Keratinocyte (primary cell): ENCODE measurements around the gene CFAP299.
"Not testable (repeated sequence)": the region's sequence is repeated elsewhere in the genome, so short reads cannot be mapped to it uniquely, and the experiment has no call there.

Experiments
- EZH2 ChIP-seq: IDR thresholded peaks from one replicate; pipeline ENCODE4 v1.6.1; 2012; ENCODE audit warnings: inconsistent platforms, mild to moderate bottlenecking, low read length, moderate library complexity
- TF ChIP-seq, protein P1 (sequence below), 3 experiments: IDR thresholded peaks in 1 of 3; conservative IDR thresholded peaks in 1 of 3; optimal IDR thresholded peaks in 1 of 3; 2 replicates in 2 of 3; 3 replicates in 1 of 3; pipeline versions ENCODE3 to v1.5.1; 2011; ENCODE audit warnings: low read length in 3 of 3, mild to moderate bottlenecking in 3 of 3, moderate library complexity in 2 of 3, control low read depth in 1 of 3, inconsistent platforms in 1 of 3; ENCODE audit not compliant: insufficient read depth in 2 of 3; ENCODE audit errors: extremely low read depth in 1 of 3

DNA sequence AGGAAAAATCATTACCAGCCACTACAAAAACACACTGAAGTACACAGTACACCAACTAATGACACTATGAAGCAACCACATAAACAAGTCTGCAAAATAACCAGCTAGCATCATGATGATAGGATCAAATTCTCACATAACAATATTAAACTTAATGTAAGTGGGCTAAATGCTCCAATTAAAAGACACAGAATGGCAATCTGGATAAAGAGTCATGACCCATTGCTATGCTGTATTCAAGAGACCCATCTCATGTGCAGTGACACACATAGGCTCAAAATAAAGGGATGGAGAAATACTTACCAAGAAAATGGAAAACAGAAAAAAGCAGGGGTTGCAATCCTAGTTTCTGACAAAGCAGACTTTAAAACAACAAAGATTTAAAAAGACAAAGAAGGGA, 7.2 kb downstream of the CFAP299 start:
- TF ChIP-seq, protein P1, sequence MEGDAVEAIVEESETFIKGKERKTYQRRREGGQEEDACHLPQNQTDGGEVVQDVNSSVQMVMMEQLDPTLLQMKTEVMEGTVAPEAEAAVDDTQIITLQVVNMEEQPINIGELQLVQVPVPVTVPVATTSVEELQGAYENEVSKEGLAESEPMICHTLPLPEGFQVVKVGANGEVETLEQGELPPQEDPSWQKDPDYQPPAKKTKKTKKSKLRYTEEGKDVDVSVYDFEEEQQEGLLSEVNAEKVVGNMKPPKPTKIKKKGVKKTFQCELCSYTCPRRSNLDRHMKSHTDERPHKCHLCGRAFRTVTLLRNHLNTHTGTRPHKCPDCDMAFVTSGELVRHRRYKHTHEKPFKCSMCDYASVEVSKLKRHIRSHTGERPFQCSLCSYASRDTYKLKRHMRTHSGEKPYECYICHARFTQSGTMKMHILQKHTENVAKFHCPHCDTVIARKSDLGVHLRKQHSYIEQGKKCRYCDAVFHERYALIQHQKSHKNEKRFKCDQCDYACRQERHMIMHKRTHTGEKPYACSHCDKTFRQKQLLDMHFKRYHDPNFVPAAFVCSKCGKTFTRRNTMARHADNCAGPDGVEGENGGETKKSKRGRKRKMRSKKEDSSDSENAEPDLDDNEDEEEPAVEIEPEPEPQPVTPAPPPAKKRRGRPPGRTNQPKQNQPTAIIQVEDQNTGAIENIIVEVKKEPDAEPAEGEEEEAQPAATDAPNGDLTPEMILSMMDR (optimal IDR thresholded peaks at IDR 0.05 in 1 of 3, IDR thresholded peaks at IDR 0.05 in 1 of 3, conservative IDR thresholded peaks at IDR 0.05 in 1 of 3; ENCODE audit: extremely low read depth in 1 of 3, insufficient read depth in 2 of 3, low read length in 3 of 3) = not testable (repeated sequence)
- TF ChIP-seq EZH2 = not testable (repeated sequence)
